T-cell (primary cell): ENCODE data around the gene ZNF44. TPM values are rescaled to one million over a fixed set of nuclear protein-coding genes. Genes with fewer than 3 reads are reported as not detected.

Experiments
- ATAC-seq, 4 experiments: fragments of 200-7000 bp in 3 of 4; fragments of 150-1000 bp in 1 of 4; cut with Tn5 transposase; replicated peaks in 1 of 4; 1 replicate in 3 of 4; 2 replicates in 1 of 4; pipeline ENCODE4 v1.10.0; 2021; ENCODE audit warnings: moderate library complexity in 3 of 4, mild to moderate bottlenecking in 2 of 4, moderate number of reproducible peaks in 1 of 4
- CTCF ChIA-PET, 2 donors: fragments of 300-600 bp; sonication (Branson Sonifier 250); formaldehyde crosslinking; loops; one replicate each; lab custom pipeline; 2022; ENCODE audit warnings: antibody characterized with exemption in 2 of 2; lab: Charles Lee
- POLR2A ChIA-PET, 2 donors: fragments of 300-600 bp; sonication (Branson Sonifier 250); formaldehyde crosslinking; loops; one replicate each; lab custom pipeline; 2022; ENCODE audit warnings: antibody characterized with exemption in 2 of 2; lab: Charles Lee
- DNase-seq, 35 experiments: peaks; one replicate each; pipeline versions ENCODE4 v3.0.0 to v3.0.0-alpha.2; 2013 to 2023
- H3K27ac ChIP-seq: one replicate; pipeline ENCODE4 v1.5.1; 2013; ENCODE audit warnings: low read length
- H3K27me3 ChIP-seq, 2 experiments: replicated peaks in 1 of 2; 1 replicate in 1 of 2; 2 replicates in 1 of 2; pipeline versions ENCODE4 v1.6.1 to v1.7.0; 2013; ENCODE audit warnings: low read length in 1 of 2, mixed read lengths in 1 of 2; ENCODE audit not compliant: control insufficient read depth in 2 of 2, insufficient read depth in 2 of 2; ENCODE audit errors: extremely low read depth in 1 of 2
- H3K36me3 ChIP-seq, 2 donors: 1 replicate in 1 of 2; 2 replicates in 1 of 2; pipeline versions ENCODE4 v1.6.1 to v1.7.0; 2013; ENCODE audit warnings: low read length in 1 of 2; ENCODE audit not compliant: control insufficient read depth in 2 of 2, insufficient read depth in 1 of 2; ENCODE audit errors: extremely low read depth in 1 of 2
- H3K4me1 ChIP-seq, 2 experiments: 1 replicate in 1 of 2; 2 replicates in 1 of 2; pipeline versions ENCODE4 v1.6.1 to v1.7.0; 2013; ENCODE audit warnings: low read length in 2 of 2, mixed read lengths in 1 of 2; ENCODE audit not compliant: insufficient read depth in 2 of 2, control insufficient read depth in 1 of 2; ENCODE audit errors: extremely low read depth in 1 of 2
- H3K4me3 ChIP-seq, 2 donors: 1 replicate in 1 of 2; 2 replicates in 1 of 2; pipeline versions ENCODE4 v1.5.1 to v1.7.0; 2013; ENCODE audit warnings: mild to moderate bottlenecking in 2 of 2, low read length in 1 of 2, moderate library complexity in 1 of 2; ENCODE audit not compliant: control insufficient read depth in 1 of 2; ENCODE audit errors: extremely low read depth in 1 of 2
- H3K9me3 ChIP-seq: 2 replicates; pipeline ENCODE4 v1.7.0; 2013
- H3K27ac Mint-ChIP-seq, 2 donors: one replicate each; pipeline ENCODE4 v1.8.0; 2020 to 2021; ENCODE audit warnings: mild to moderate bottlenecking in 2 of 2, mixed read lengths in 2 of 2
- H3K27me3 Mint-ChIP-seq, 2 donors: one replicate each; pipeline ENCODE4 v1.8.0; 2021 to 2022; ENCODE audit warnings: mixed read lengths in 2 of 2
- H3K36me3 Mint-ChIP-seq: one replicate; pipeline ENCODE4 v1.8.0; 2021; ENCODE audit warnings: mixed read lengths
- H3K4me1 Mint-ChIP-seq, 3 donors: one replicate each; pipeline ENCODE4 v1.8.0; 2020 to 2022; ENCODE audit warnings: mixed read lengths in 3 of 3, mild to moderate bottlenecking in 1 of 3
- H3K4me3 Mint-ChIP-seq, 3 donors: one replicate each; pipeline ENCODE4 v1.8.0; 2020 to 2022; ENCODE audit warnings: mild to moderate bottlenecking in 3 of 3, mixed read lengths in 3 of 3, moderate library complexity in 3 of 3
- H3K9me3 Mint-ChIP-seq, 3 donors: one replicate each; pipeline ENCODE4 v1.8.0; 2020 to 2022; ENCODE audit warnings: mixed read lengths in 3 of 3
- WGBS: methylation state at CpG from one replicate; pipeline ENCODE4 v1.1.5; 2013; ENCODE audit warnings: missing lambda C conversion rate; ENCODE audit not compliant: insufficient coverage; 5-methylcytosine and 5-hydroxymethylcytosine counted together
- total RNA-seq, 35 experiments: library from RNA in 6 of 35; stranded (reverse) in 6 of 35; fragments of 120-200 nt in 1 of 35; gene quantifications; one replicate each; pipeline versions ENCODE4 v1.2.1 to v1.2.4 and lab custom pipeline; 2013 to 2026

Gene ZNF44
- total RNA-seq (10 to 100 TPM; 22.8 to 65.1 (median 58.5) TPM), total RNA-seq (lab: John Stamatoyannopoulos, UW) (10.1 to 193 (median 77.0) reads per million in 29 experiments)
- 38.7 TPM for total RNA-seq (2013)

- H3K36me3 ChIP-seq: no peaks in the 10 kb centered on the region
- H3K9me3 ChIP-seq: no peaks in the 10 kb centered on the region
- no peaks in the 10 kb centered on the region for H3K27me3 Mint-ChIP-seq
- H3K4me3 ChIP-seq: peak within 1 kb of the TSS; percentile 87 to 97
- DNase-seq (peak; percentile 88 to 98 (median 95)), ATAC-seq (peak; percentile 97 to 98 (median 97))
- no peaks in the 10 kb centered on the region for H3K27me3 ChIP-seq
- peak within 1 kb of the TSS; percentile 97 to 100 (median 100) for H3K4me3 Mint-ChIP-seq
- ChIA-PET POLR2A (interaction anchor here (0.5 to 1.0 kb wide), 2 partner anchors 39 kb away, joined by 3 to 5 read pairs; partner anchors contain the start of gene ZNF563 (in 2 of the 2)), CTCF (interaction anchor here in 1 of 2 donors (0.6 kb wide), 1 partner anchor 402 kb away, joined by 9 read pairs; no protein-coding TSS in a partner anchor)
- H3K9me3 Mint-ChIP-seq: peaks cover 0 to 2% (median 0%) of the 10 kb centered on the region in 3 donors
- H3K4me1 ChIP-seq: peaks cover 10 to 44% of the 10 kb centered on the region in 2 experiments
- peak within 1 kb of the TSS; percentile 85 for H3K27ac ChIP-seq
- H3K27ac Mint-ChIP-seq: peak within 1 kb of the TSS; percentile 96 to 99
- H3K36me3 Mint-ChIP-seq: peaks cover 18% of the 10 kb centered on the region
- under 1% methylated on average over 66 of the region's 66 CpGs for WGBS
- H3K4me1 Mint-ChIP-seq: peaks cover 38 to 45% (median 39%) of the 10 kb centered on the region in 3 donors
Measured at GRCh38 chr19:12294249-12295158, at the start of gene ZNF44. Gene ZNF44, minus strand, starts transcription at chr19:12294883. Its CDS starts 189 bp downstream, at chr19:12294694.

GRCh38 chr19:12333162-12334159, 38.8 kb upstream of the ZNF44 start, which contains the start of gene ZNF563:
Gene ZNF563, minus strand, starts transcription at chr19:12333633. Its CDS starts 151 bp downstream, at chr19:12333482.
- no peaks in the 10 kb centered on the region for H3K27me3 Mint-ChIP-seq
- H3K27me3 ChIP-seq: no peaks in the 10 kb centered on the region
- no peaks in the 10 kb centered on the region for H3K9me3 ChIP-seq
- ChIA-PET POLR2A (interaction anchor here (0.5 to 1.9 kb wide), 10 partner anchors 9 to 1204 kb away, joined by 3 to 8 read pairs (median 5); partner anchors contain the start of genes ZNF136 (in 2 of the 2), ZNF44 (in 2 of the 2) and ZNF442 (in 1 of the 2)), CTCF (interaction anchor here (0.5 to 1.6 kb wide), 9 partner anchors 32 to 344 kb away, joined by 3 to 6 read pairs (median 4); partner anchors contain the start of genes ZNF136 (in 1 of the 2), ZNF20 (in 1 of the 2), ZNF442 (in 1 of the 2) and ZNF443 (in 1 of the 2))
- H3K27ac Mint-ChIP-seq: peak within 1 kb of the TSS; percentile 97 to 98
- peaks cover 15 to 26% of the 10 kb centered on the region in 2 experiments for H3K4me1 ChIP-seq
- no peaks in the 10 kb centered on the region for H3K9me3 Mint-ChIP-seq
- WGBS: 2% methylated on average over 53 of the region's 55 CpGs
- ATAC-seq: peak; percentile 96 to 98 (median 98)
- H3K27ac ChIP-seq: peak within 1 kb of the TSS; percentile 90
- H3K36me3 Mint-ChIP-seq: no peaks in the 10 kb centered on the region
- H3K36me3 ChIP-seq: no peaks in the 10 kb centered on the region
- H3K4me3 ChIP-seq: peak within 1 kb of the TSS; percentile 89 to 94
- peak within 1 kb of the TSS; percentile 91 to 98 (median 96) for H3K4me3 Mint-ChIP-seq
- peaks cover 39 to 42% (median 41%) of the 10 kb centered on the region in 3 donors for H3K4me1 Mint-ChIP-seq
- DNase-seq: peak; percentile 94 to 99 (median 97)

- CTCF ChIA-PET: interaction anchor here in 1 of 2 donors (0.6 to 1.6 kb wide), 3 partner anchors 34 to 246 kb away, joined by 3 to 6 read pairs (median 3); partner anchors contain the start of gene ZNF442
- Mint-ChIP-seq H3K27me3 (no peaks in the 10 kb centered on the region), H3K4me1 (peaks cover 51 to 54% (median 53%) of the 10 kb centered on the region in 3 donors), H3K4me3 (peak overlapping the region; percentile 91 to 98 (median 96)), H3K36me3 (peaks cover 6% of the 10 kb centered on the region), H3K27ac (peak overlapping the region; percentile 93 to 97), H3K9me3 (no peaks in the 10 kb centered on the region)
- 40% methylated on average over 3 of the region's 4 CpGs for WGBS
- no peak for ATAC-seq
- Histone ChIP-seq H3K4me1 (peaks cover 15 to 26% of the 10 kb centered on the region in 2 experiments), H3K36me3 (no peaks in the 10 kb centered on the region), H3K9me3 (no peaks in the 10 kb centered on the region), H3K27me3 (no peaks in the 10 kb centered on the region), H3K4me3 (peak overlapping the region in 1 of 2 donors; percentile 89), H3K27ac (peak overlapping the region; percentile 90)
- POLR2A ChIA-PET: interaction anchor here in 1 of 2 donors (0.7 kb wide), 1 partner anchor 1635 kb away, joined by 7 read pairs; no protein-coding TSS in a partner anchor
- peak in 25 of 35 experiments; percentile 3 to 61 (median 27) for DNase-seq
Measured at GRCh38 chr19:12331211-12331941, 36.7 kb upstream of the ZNF44 start.

- H3K9me3 ChIP-seq: no peaks in the 10 kb centered on the region
- H3K27ac Mint-ChIP-seq: no peak overlapping the region
- H3K4me3 ChIP-seq: no peak overlapping the region
- H3K4me3 Mint-ChIP-seq: peak overlapping the region in 1 of 3 donors; percentile 98
- no peaks in the 10 kb centered on the region for H3K27me3 Mint-ChIP-seq
- peaks cover 15 to 26% of the 10 kb centered on the region in 2 experiments for H3K4me1 ChIP-seq
- no peaks in the 10 kb centered on the region for H3K9me3 Mint-ChIP-seq
- H3K4me1 Mint-ChIP-seq: peaks cover 57 to 61% (median 58%) of the 10 kb centered on the region in 3 donors
- WGBS: 100% methylated on average over 1 of the region's 4 CpGs
- ChIA-PET POLR2A (no interaction called here), CTCF (interaction anchor here in 1 of 2 donors (1.6 kb wide), 1 partner anchor 35 kb away, joined by 3 read pairs; the partner anchor contains the start of gene ZNF442)
- DNase-seq (no peak), ATAC-seq (no peak)
- no peaks in the 10 kb centered on the region for H3K36me3 ChIP-seq
- no peak overlapping the region for H3K27ac ChIP-seq
- H3K36me3 Mint-ChIP-seq: peaks cover 15% of the 10 kb centered on the region
- no peaks in the 10 kb centered on the region for H3K27me3 ChIP-seq
Measured at GRCh38 chr19:12330340-12330739, 35.7 kb upstream of the ZNF44 start.

- no peak overlapping the region for H3K4me3 ChIP-seq
- H3K27me3 ChIP-seq: no peaks in the 10 kb centered on the region
- ChIA-PET POLR2A (no interaction called here), CTCF (no interaction called here)
- Mint-ChIP-seq H3K4me1 (peaks cover 26 to 38% (median 32%) of the 10 kb centered on the region in 3 donors), H3K27ac (no peak overlapping the region), H3K27me3 (no peaks in the 10 kb centered on the region), H3K36me3 (peaks cover 42% of the 10 kb centered on the region), H3K4me3 (no peak overlapping the region), H3K9me3 (peaks cover 0 to 8% (median 8%) of the 10 kb centered on the region in 3 donors)
- DNase-seq (no peak), ATAC-seq (no peak)
- peaks cover 2% of the 10 kb centered on the region for H3K9me3 ChIP-seq
- H3K27ac ChIP-seq: no peak overlapping the region
- H3K36me3 ChIP-seq: peaks cover 9 to 17% of the 10 kb centered on the region in 2 donors
- peaks cover 0 to 2% of the 10 kb centered on the region in 2 experiments for H3K4me1 ChIP-seq
Measured at GRCh38 chr19:12325690-12326089, 31.0 kb upstream of the ZNF44 start.
